ENCODE results near the gene RPP21. TPM values are rescaled to one million over a fixed set of nuclear protein-coding genes. Genes with fewer than 3 reads are reported as not detected.

Gene RPP21
- total and polyA plus RNA-seq, 2 of the 8 experiments (the other 6 are each of a cell fraction or from before 2014, with no cell fraction given) = 63.0 to 219 TPM

- H3K14ac ChIP-seq (ENCODE audit: insufficient read length) = no peak overlapping the region
- H2AFZ ChIP-seq (ENCODE audit: low read length) = no peak overlapping the region
- H2BK20ac ChIP-seq (ENCODE audit: low read length) = no peak overlapping the region
- H3K79me1 ChIP-seq (ENCODE audit: low read depth, low read length) = no peaks in the 10 kb centered on the region
- H4K20me1 ChIP-seq (replicated peaks in 1 of 2; ENCODE audit: control insufficient read depth in 1 of 2, insufficient read depth in 2 of 2, low read length in 2 of 2) = peaks cover 0 to 2% of the 10 kb centered on the region in 2 experiments
- ChIA-PET POLR2A (ENCODE audit: partially characterized antibody) (interaction anchor here (1.5 kb wide), 1 partner anchor 25 kb away, joined by 3 read pairs; no protein-coding TSS in a partner anchor), CTCF (ENCODE audit: partially characterized antibody) (interaction anchor here (1.1 to 1.6 kb wide), 3 partner anchors 9 to 279 kb away, joined by 3 to 4 read pairs (median 3); no protein-coding TSS in a partner anchor)
- H2BK15ac ChIP-seq (ENCODE audit: low read length) = no peak overlapping the region
- WGBS, 2 experiments (ENCODE audit: extremely low coverage in 1 of 2, insufficient coverage in 1 of 2, insufficient read length in 1 of 2, insufficient replicate concordance in 2 of 2, low coverage in 1 of 2, low lambda C conversion rate in 2 of 2, missing lambda C conversion rate in 1 of 2) = 92% methylated on average over 1 of the region's 1 CpG; no CpG with 5 or more reads in 1 of the 2 experiments
- H3K9me3 ChIP-seq (ENCODE audit: insufficient read depth in 2 of 2, low read depth in 1 of 2, low read length in 1 of 2) = no peaks in the 10 kb centered on the region
- DNase-seq (ENCODE audit: low read depth in 1 of 2, low spot score in 2 of 2) (no peak), FAIRE-seq (no peak)
- no peak overlapping the region for H4K91ac ChIP-seq (replicated peaks; ENCODE audit: insufficient read length, low read length)
- no peak overlapping the region for H3K4me3 ChIP-seq (ENCODE audit: extremely low read depth in 1 of 4, insufficient read depth in 2 of 4, low read depth in 3 of 4, low read length in 4 of 4)
- H2BK12ac ChIP-seq (ENCODE audit: low read depth, low read length) = no peak overlapping the region
- H3K4me2 ChIP-seq (ENCODE audit: insufficient read depth in 1 of 2, low read depth in 2 of 2, low read length in 2 of 2) = no peak overlapping the region
- peaks cover 0 to 7% of the 10 kb centered on the region in 2 experiments; a peak in 2 of 4 replicates for H3K79me2 ChIP-seq (ENCODE audit: control insufficient read depth in 1 of 2, insufficient read depth in 2 of 2, low read length in 2 of 2)
- H3K4ac ChIP-seq (replicated peaks; ENCODE audit: insufficient read length, low read depth, low read length) = no peak overlapping the region
- no peaks in the 10 kb centered on the region for H3K23me2 ChIP-seq (ENCODE audit: low read depth, low read length)
- no peak overlapping the region for H3K23ac ChIP-seq (ENCODE audit: insufficient read length)
- H3K4me1 ChIP-seq (replicated peaks in 1 of 4; ENCODE audit: control insufficient read depth in 3 of 4, insufficient read depth in 4 of 4, low read length in 3 of 4) = peaks cover 0 to 8% (median 1%) of the 10 kb centered on the region in 4 experiments; a peak in 3 of 7 replicates
- no peak overlapping the region for H2BK5ac ChIP-seq (ENCODE audit: low read depth, low read length)
- no peak overlapping the region for H3K18ac ChIP-seq (ENCODE audit: extremely low read depth, low read length)
- peaks cover 0 to 9% (median 2%) of the 10 kb centered on the region in 4 experiments; a peak in 3 of 8 replicates for H3K36me3 ChIP-seq (ENCODE audit: control insufficient read depth in 2 of 4, insufficient read depth in 4 of 4, low read length in 3 of 4)
- TF ChIP-seq HDAC6 (IDR thresholded peaks at IDR 0.05; ENCODE audit: low read depth, low read length) = no peak
- H2AK5ac ChIP-seq (ENCODE audit: low read depth, low read length) = no peak overlapping the region
- no peak overlapping the region for H4K8ac ChIP-seq (ENCODE audit: extremely low read depth, insufficient read depth, low read length)
- no peak overlapping the region for H3K56ac ChIP-seq (replicated peaks; ENCODE audit: insufficient read length, low read depth, low read length)
- H3K27ac ChIP-seq (ENCODE audit: low read depth, low read length) = no peak overlapping the region
- H3K27me3 ChIP-seq (replicated peaks in 1 of 4; ENCODE audit: control insufficient read depth in 3 of 4, extremely low read depth in 1 of 4, insufficient read depth in 3 of 4, low read length in 3 of 4) = no peaks in the 10 kb centered on the region
- H4K5ac ChIP-seq (ENCODE audit: insufficient read length, low read depth, low read length) = no peak overlapping the region
- no peak overlapping the region for H2BK120ac ChIP-seq (replicated peaks; ENCODE audit: low read depth, low read length)
- no peak overlapping the region for H3K9ac ChIP-seq (replicated peaks in 1 of 4; ENCODE audit: extremely low read depth in 1 of 4, low read depth in 3 of 4, low read length in 3 of 4)
Observed at GRCh38 chr6:30350524-30350923, 5.6 kb downstream of the RPP21 start.

All from H1 (cell line).